ENCODE data around the gene OTOF. TPM values are rescaled to one million over a fixed set of nuclear protein-coding genes. Genes with fewer than 3 reads are reported as not detected.

The OTOF gene
- total and polyA plus RNA-seq, 9 of the 15 experiments (the other 6 are each of a cell fraction or from before 2014, with no cell fraction given) = 0.03 to 0.11 (median 0.06) TPM; not detected in 5

- TF ChIP-seq REST (IDR thresholded peaks at IDR 0.05; ENCODE audit: borderline replicate concordance) (peak; percentile 80), REST (CRISPR knock-in tag; IDR thresholded peaks at IDR 0.05; ENCODE audit: low read depth) (no peak), CHD7 (IDR thresholded peaks at IDR 0.05; ENCODE audit: low read depth, low read length) (no peak), SMC3 (conservative IDR thresholded peaks at IDR 0.05; ENCODE audit: insufficient read depth, low read depth, low read length) (peak; percentile 77), MEF2A (IDR thresholded peaks at IDR 0.05; ENCODE audit: control insufficient read depth, low read depth, low read length) (no peak), ATF4 (CRISPR knock-in tag; IDR thresholded peaks at IDR 0.05) (no peak), KLF16 (IDR thresholded peaks at IDR 0.05) (0 out of 2 replicates have a peak, but pooled peaks have one; percentile 40)
Measured at GRCh38 chr2:26469092-26469710, 8.7 kb downstream of the OTOF start (continued).
